GM18867 (cell line): Measurements from ENCODE around the gene FOXN3.
A peak's percentile ranks its signal among the peaks of the same experiment; 100 is the strongest.
"Not testable (repeated sequence)": the region's sequence is repeated elsewhere in the genome, so short reads cannot be mapped to it uniquely, and the experiment has no call there.

Source experiments
- ATAC-seq: cut with Tn5 transposase; IDR thresholded peaks from one replicate; pipeline ENCODE4 v1.9.1; 2021; ENCODE audit warnings: mild to moderate bottlenecking, moderate library complexity; ENCODE audit not compliant: unreplicated experiment

The FOXN3 gene

GRCh38 chr14:89178800-89179535 is 238.1 kb downstream of the FOXN3 start:
- no peak for ATAC-seq

GRCh38 chr14:89178376-89178775 is 238.7 kb downstream of the FOXN3 start:
- no peak for ATAC-seq

- ATAC-seq = no peak
Observed at GRCh38 chr14:89175881-89176799, 240.9 kb downstream of the FOXN3 start.

DNA sequence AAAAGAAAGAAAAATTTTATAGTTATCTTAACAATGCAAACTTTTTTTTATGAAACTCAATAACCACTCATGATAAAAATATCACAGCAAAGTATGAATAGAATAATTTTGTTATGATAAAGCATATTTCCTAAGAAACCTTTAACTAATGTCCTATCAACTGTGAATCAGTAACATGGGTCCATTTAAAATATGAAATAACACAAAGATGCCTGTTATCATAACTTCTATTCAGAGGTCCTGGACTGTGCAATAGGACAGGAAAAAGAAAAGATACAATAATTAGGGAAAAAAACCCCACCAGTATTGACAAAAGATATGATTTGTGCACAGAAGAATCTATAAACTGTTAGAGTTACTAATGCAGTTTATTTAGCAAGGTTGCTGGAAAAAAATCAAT is 245.4 kb downstream of the FOXN3 start:
- no peak for ATAC-seq

GRCh38 chr14:89171168-89171567 is 245.9 kb downstream of the FOXN3 start:
- ATAC-seq = no peak

DNA sequence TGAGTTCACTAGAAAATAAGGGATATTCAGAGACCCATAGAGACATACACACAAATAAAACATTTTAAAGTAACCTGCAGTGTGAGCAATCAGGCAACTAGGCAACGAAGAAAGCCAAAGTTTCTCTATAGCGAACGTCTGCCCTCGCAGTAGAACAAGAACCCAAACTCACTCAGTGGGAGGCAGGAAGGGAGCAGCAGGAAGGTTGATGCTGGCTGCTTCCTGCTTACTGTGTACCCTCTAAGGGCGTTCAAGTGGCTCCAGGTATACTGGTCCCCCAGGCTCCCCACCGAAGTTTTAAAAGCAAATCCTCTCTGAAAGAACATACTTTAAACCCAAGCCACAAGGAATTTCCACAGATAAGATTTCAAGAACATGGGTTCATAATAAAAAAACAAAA is 249.3 kb downstream of the FOXN3 start:
- no peak for ATAC-seq

GRCh38 chr14:89166633-89167032 is 250.4 kb downstream of the FOXN3 start:
- ATAC-seq = no peak

DNA sequence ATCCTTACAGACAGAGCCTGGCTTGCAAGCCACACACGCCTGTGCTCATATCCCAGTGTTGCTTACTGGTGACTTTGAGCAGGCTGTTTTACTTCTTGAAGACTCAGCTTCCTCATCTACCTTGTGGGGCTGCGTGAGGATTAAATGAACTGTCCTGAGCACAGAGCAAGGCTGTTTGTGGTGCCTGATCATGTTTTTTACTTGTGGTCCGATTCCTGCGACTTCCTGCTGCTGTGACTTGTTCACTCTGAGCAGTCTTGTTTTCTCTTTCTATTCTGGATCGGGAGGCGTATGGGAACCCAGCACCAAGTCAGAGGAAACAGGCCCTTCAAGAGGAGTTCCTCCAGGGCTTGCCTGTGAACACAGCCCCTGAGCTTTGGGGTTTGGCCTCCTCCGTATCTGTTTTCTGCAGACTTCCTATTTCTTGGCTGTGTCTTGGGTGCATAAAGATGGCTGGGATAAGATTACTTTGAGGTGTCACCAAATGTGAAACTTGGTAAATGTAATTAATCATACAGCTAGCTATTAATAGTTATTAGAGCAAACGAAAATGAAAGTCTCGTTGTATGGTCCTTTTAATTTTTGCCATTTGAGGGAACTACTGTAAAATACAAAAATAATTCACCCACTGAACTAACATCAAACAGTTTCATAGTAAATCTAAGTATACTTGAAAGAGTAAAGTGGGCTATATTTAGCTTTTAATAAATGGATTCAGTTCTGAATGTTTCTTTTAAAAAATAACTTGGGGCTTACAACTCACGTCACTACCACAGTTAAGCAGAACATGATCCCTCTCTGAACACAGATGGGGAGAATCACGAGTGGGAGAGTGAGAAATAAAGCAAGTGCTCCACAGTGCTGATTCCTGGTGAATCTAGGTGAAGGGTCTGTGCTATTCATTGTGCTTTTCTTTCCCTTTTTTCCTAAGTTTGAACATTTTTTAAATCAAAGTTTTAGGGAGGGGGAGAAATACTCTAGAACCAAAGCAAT is 251.5 kb downstream of the FOXN3 start:
- peak; percentile 71 for ATAC-seq

DNA sequence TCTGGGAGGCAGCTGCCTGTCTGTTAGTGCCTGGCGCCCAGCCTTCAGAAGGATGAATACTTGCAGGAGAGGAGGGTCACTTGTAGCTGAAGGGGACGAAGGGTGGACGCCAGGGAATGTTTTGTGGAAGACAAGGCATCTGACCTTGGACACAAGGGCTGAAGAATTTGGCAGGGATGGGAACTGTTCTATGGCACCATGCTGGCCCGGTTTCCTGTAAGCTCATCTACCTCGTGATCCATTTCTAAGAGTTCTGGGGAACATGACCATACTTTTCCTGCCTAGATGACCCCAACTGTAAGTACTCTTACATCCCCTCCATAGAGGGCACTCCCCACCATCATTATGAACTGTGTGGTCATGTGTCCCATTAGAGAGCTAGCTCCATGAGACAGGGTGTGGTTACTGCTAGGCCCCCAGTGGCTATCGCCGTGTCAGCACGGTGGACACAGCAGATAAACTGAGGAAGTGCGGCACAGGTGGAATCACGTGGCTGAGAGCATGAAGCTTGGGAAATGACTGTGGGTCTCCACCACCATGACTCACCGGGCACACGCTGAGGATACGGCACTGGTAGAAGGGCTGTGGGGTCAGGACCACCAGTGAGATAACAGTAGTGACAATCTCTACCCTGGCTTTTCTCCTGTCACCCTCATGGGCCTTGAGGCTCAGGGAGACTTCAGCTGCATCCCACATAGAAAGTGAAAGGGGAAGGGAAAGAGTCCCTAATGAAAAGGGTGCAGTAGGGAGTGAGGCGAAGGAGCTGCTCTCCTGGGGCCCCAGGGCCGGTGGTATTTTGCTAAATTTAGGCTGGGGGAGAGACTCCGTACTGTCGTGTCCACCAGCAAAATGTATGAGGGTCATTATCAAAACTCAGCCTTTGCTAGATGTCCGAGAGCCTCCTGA is 252.6 kb downstream of the FOXN3 start:
- peak; percentile 17 for ATAC-seq

GRCh38 chr14:89163031-89163636 is 253.9 kb downstream of the FOXN3 start:
- ATAC-seq = no peak

DNA sequence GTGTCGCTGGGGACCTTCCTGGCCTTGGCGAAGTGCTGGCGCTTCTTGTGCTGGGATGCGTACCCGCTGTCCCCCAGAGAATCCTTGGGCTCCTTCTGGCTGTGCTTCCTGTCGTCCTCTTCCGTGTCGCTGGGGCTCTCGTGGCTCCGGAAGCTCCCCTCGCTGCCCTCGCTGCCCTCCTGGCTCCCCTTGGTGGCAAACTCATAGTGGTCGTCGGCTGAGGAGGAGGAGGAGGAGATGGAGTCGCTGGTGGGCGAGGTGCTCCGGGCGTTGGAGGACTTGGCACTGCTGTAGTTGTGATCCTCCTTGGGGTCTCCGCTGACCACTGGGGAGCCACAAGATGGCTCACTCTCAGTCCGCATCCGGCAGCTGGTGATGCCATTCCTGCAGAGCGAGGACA is 254.4 kb downstream of the FOXN3 start:
- no peak for ATAC-seq

DNA sequence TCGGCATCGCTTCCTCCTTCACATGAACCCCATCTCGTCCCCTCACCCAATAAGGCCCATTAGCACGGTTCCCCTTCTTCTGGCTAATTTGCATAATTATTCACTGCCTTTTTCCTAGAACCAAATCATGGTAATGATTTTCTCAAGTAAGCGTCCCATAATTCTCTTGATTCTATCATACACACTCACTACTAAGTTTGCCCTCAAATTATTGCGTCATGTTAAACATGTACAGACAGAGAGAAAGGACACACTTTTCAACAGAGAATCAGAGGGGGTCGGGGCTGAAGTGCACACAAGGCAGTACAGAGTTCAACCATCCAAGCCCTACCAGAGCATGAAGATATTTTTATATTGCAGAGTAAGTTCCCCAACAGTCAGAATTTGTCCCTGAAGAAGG is 256.6 kb downstream of the FOXN3 start:
- no peak for ATAC-seq

GRCh38 chr14:89158701-89159100 is 258.3 kb downstream of the FOXN3 start:
- ATAC-seq = no peak

DNA sequence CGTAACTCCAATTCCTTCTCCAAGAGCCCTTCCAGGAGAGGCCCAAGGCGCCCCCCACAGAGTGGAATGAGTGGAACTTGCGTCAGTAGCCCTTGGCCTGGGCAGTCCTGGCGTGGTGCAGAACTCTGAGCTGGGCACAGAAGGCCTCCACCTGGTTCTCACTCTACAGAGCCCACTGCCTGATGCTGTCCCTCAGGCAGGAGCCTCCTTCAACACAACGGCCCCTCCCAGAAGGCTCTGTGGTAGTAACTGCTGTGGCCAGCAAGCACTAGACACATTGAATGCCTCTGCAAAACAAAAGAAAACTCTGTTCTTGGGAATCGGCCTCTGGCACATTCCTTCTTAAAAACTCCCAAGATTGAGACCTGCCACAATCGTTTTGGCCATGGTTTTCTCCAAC is 258.9 kb downstream of the FOXN3 start:
- not testable (repeated sequence) for ATAC-seq

- ATAC-seq = no peak
Observed at GRCh38 chr14:89155491-89155890, 261.5 kb downstream of the FOXN3 start.

DNA sequence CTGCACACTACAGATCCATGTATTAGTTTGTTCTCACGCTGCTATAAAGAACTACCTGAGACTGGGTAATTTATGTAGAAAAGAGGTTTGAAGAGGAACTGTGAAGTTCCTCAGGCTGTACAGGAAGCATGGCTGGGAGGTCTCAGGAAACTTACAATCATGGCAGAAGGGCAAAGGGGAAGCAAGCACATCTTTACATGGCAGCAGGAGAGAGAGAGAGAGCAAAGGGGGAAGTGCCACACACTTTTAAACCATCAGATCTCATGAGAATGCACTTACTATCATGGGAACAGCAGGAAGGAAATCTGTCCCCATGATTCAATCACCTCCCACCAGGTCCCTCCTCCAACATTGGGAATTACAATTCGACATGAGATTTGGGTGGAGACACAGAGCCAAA is 265.3 kb downstream of the FOXN3 start:
- not testable (repeated sequence) for ATAC-seq

- ATAC-seq = no peak
Observed at GRCh38 chr14:89146274-89146673, 270.8 kb downstream of the FOXN3 start.

- no peak for ATAC-seq
Observed at GRCh38 chr14:89144642-89145041, 272.4 kb downstream of the FOXN3 start.

GRCh38 chr14:89144066-89144465 is 273.0 kb downstream of the FOXN3 start:
- ATAC-seq = no peak
